Nephron (organoid): ENCODE measurements around the gene IRAK1.

Experiments
- H3K27ac Mint-ChIP-seq, 3 experiments: 2 replicates each; pipeline ENCODE4 v1.8.0; 2020; ENCODE audit warnings: mixed read lengths in 3 of 3, mild to moderate bottlenecking in 2 of 3, moderate library complexity in 1 of 3
- H3K27me3 Mint-ChIP-seq: 2 replicates; pipeline ENCODE4 v1.8.0; 2021; ENCODE audit warnings: low read depth, mild to moderate bottlenecking, moderate library complexity, mixed read lengths
- H3K36me3 Mint-ChIP-seq: 2 replicates; pipeline ENCODE4 v1.8.0; 2020; ENCODE audit warnings: low read depth, mixed read lengths
- H3K4me1 Mint-ChIP-seq: 2 replicates; pipeline ENCODE4 v1.8.0; 2020; ENCODE audit warnings: mixed read lengths
- H3K4me3 Mint-ChIP-seq, 3 experiments: 2 replicates each; pipeline ENCODE4 v1.8.0; 2020; ENCODE audit warnings: mild to moderate bottlenecking in 3 of 3, mixed read lengths in 3 of 3, moderate library complexity in 2 of 3
- H3K9me3 Mint-ChIP-seq: 2 replicates; pipeline ENCODE4 v1.8.0; 2020; ENCODE audit warnings: mixed read lengths
- CTCF ChIP-seq, 3 experiments: fragments of 200-600 bp; sonication (generic); IDR thresholded peaks; one replicate each; pipeline ENCODE4 v1.5.0; 2021; ENCODE audit warnings: antibody characterized with exemption in 3 of 3; ENCODE audit not compliant: unreplicated experiment in 3 of 3

The IRAK1 gene

DNA sequence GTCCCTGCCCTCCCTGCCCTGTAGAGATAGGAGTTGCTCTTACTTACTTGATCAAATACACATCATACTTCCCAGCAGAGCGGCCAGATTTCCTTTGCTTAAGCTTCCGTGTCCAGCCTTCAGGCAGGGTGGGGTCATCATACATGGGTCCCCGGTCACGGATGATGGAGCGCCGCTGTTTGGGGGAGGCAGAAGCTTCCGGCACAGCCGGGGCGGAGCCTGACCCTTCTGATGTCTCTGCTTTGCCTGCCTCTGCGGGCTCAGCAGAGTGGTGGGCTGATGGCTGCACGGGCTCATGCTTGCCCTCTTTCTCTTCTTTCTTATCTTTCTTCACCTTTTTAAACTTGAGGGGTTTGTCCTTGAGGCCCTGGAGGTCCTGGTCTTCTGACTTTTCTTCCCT lies 12.5 kb upstream of the IRAK1 start:
- Mint-ChIP-seq H3K27ac (peak overlapping the region in 2 of 3 experiments; percentile 17 to 48), H3K27me3 (no peaks in the 10 kb centered on the region), H3K4me1 (peaks cover 7% of the 10 kb centered on the region), H3K36me3 (peaks cover 37% of the 10 kb centered on the region), H3K9me3 (no peaks in the 10 kb centered on the region), H3K4me3 (no peak overlapping the region)
- no peak for TF ChIP-seq CTCF (IDR thresholded peaks at IDR 0.05; ENCODE audit: unreplicated experiment in 3 of 3)

GRCh38 chrX:154030715-154031305 lies 11.1 kb upstream of the IRAK1 start:
- H3K36me3 Mint-ChIP-seq: peaks cover 37% of the 10 kb centered on the region
- no peak for TF ChIP-seq CTCF (IDR thresholded peaks at IDR 0.05; ENCODE audit: unreplicated experiment in 3 of 3)
- H3K27me3 Mint-ChIP-seq: no peaks in the 10 kb centered on the region
- H3K9me3 Mint-ChIP-seq: no peaks in the 10 kb centered on the region
- H3K4me1 Mint-ChIP-seq: peaks cover 10% of the 10 kb centered on the region
- H3K4me3 Mint-ChIP-seq: no peak overlapping the region
- H3K27ac Mint-ChIP-seq: no peak overlapping the region

GRCh38 chrX:154030266-154030665 lies 10.6 kb upstream of the IRAK1 start:
- TF ChIP-seq CTCF (IDR thresholded peaks at IDR 0.05; ENCODE audit: unreplicated experiment in 3 of 3): no peak
- H3K4me3 Mint-ChIP-seq: no peak overlapping the region
- H3K4me1 Mint-ChIP-seq: peaks cover 14% of the 10 kb centered on the region
- H3K27me3 Mint-ChIP-seq: no peaks in the 10 kb centered on the region
- peaks cover 40% of the 10 kb centered on the region for H3K36me3 Mint-ChIP-seq
- no peaks in the 10 kb centered on the region for H3K9me3 Mint-ChIP-seq
- H3K27ac Mint-ChIP-seq: peak overlapping the region in 1 of 3 experiments; percentile 42

DNA sequence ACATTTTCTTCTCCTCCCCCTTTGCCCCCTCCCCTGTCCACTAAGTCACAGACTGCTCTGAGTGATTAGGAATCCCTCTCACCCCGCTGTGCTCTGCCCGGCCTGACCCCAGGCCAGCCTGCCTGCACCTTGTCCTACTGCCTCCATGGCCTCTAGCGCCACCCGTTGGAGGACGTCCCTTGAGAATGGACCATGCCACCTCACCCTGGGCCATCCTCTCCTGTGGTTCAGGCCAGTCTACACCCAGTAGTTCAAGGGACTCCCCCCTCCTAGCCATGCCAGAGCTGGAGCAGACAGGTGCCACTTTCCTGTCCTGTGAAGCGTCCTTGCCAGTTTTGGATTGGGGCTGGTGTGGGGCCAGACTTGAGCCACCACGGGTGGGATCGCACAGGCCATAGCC lies 9.7 kb upstream of the IRAK1 start:
- Mint-ChIP-seq H3K36me3 (peaks cover 36% of the 10 kb centered on the region), H3K27me3 (no peaks in the 10 kb centered on the region), H3K4me3 (no peak overlapping the region), H3K9me3 (no peaks in the 10 kb centered on the region), H3K4me1 (peaks cover 14% of the 10 kb centered on the region), H3K27ac (no peak overlapping the region)
- no peak for TF ChIP-seq CTCF (IDR thresholded peaks at IDR 0.05; ENCODE audit: unreplicated experiment in 3 of 3)

GRCh38 chrX:154028502-154029184 lies 8.9 kb upstream of the IRAK1 start:
- peaks cover 14% of the 10 kb centered on the region for H3K4me1 Mint-ChIP-seq
- H3K9me3 Mint-ChIP-seq: no peaks in the 10 kb centered on the region
- no peaks in the 10 kb centered on the region for H3K27me3 Mint-ChIP-seq
- H3K4me3 Mint-ChIP-seq: no peak overlapping the region
- H3K27ac Mint-ChIP-seq: no peak overlapping the region
- peaks cover 36% of the 10 kb centered on the region for H3K36me3 Mint-ChIP-seq
- no peak for TF ChIP-seq CTCF (IDR thresholded peaks at IDR 0.05; ENCODE audit: unreplicated experiment in 3 of 3)

DNA sequence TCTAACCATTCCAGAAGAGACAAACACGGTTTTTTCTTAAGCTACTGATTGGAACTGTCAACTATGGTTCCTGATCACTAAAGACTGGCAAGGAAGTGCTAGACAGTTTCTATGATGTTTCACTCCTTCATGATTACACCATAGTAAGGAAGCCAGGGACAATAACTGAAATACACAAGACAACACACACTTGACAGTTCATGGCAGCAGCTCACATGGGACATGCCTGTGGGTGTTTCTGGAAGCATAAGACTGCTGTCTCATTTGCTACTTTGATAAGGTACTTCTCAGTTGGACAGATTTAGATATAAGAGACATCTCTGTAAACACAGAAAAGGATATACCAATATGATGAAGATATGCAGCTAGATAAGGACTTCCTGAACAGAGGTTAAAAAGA lies 8.3 kb upstream of the IRAK1 start:
- peaks cover 36% of the 10 kb centered on the region for H3K36me3 Mint-ChIP-seq
- H3K9me3 Mint-ChIP-seq: peaks cover 4% of the 10 kb centered on the region
- peaks cover 19% of the 10 kb centered on the region for H3K4me1 Mint-ChIP-seq
- no peaks in the 10 kb centered on the region for H3K27me3 Mint-ChIP-seq
- no peak for TF ChIP-seq CTCF (IDR thresholded peaks at IDR 0.05; ENCODE audit: unreplicated experiment in 3 of 3)
- no peak overlapping the region for H3K4me3 Mint-ChIP-seq
- H3K27ac Mint-ChIP-seq: no peak overlapping the region
